ENCODE results near the gene ADAMTSL3. TPM values are rescaled to one million over a fixed set of nuclear protein-coding genes. Genes with fewer than 3 reads are reported as not detected.
"Not testable (repeated sequence)": the region's sequence is repeated elsewhere in the genome, so short reads cannot be mapped to it uniquely, and the experiment has no call there.

ADAMTSL3 gene
- total RNA-seq, 2 experiments from 2014 or later, result not detected

GRCh38 chr15:83699028-83699427 lies 45.1 kb downstream of the ADAMTSL3 start:
- Histone ChIP-seq H3K4me1 (ENCODE audit: insufficient read depth, low read length) (no peaks in the 10 kb centered on the region), H3K9me3 (ENCODE audit: control insufficient read depth in 1 of 2, insufficient read depth in 1 of 2, low read length in 2 of 2) (no peaks in the 10 kb centered on the region), H3K27ac (ENCODE audit: low read depth in 1 of 2, low read length in 2 of 2) (no peak overlapping the region), H3K27me3 (ENCODE audit: control insufficient read depth in 1 of 2, insufficient read depth in 2 of 2, low read length in 2 of 2) (no peaks in the 10 kb centered on the region), H3K36me3 (ENCODE audit: insufficient read depth, low read length) (no peaks in the 10 kb centered on the region), H3K4me3 (ENCODE audit: low read length) (no peak overlapping the region)
- Mint-ChIP-seq H3K4me1 (ENCODE audit: low read depth) (no peaks in the 10 kb centered on the region), H3K27me3 (peaks cover 22% of the 10 kb centered on the region), H3K4me3 (no peak overlapping the region), H3K9me3 (no peaks in the 10 kb centered on the region), H3K27ac (no peak overlapping the region), H3K36me3 (ENCODE audit: low read depth) (no peaks in the 10 kb centered on the region)
- intact Hi-C loops (cut with DNase I, micrococcal nuclease), result no loop called here
- ATAC-seq (ENCODE audit: poor library complexity) (no peak), DNase-seq (no peak)
- ChIA-PET CTCF (no interaction called here), POLR2A (no interaction called here)
- no peak for TF ChIP-seq CTCF (IDR thresholded peaks at IDR 0.05)

GRCh38 chr15:83700082-83700481 lies 46.2 kb downstream of the ADAMTSL3 start:
- Mint-ChIP-seq H3K27me3 (peaks cover 31% of the 10 kb centered on the region), H3K36me3 (ENCODE audit: low read depth) (no peaks in the 10 kb centered on the region), H3K4me3 (no peak overlapping the region), H3K27ac (no peak overlapping the region), H3K9me3 (no peaks in the 10 kb centered on the region), H3K4me1 (ENCODE audit: low read depth) (no peaks in the 10 kb centered on the region)
- intact Hi-C loops (cut with DNase I, micrococcal nuclease), result no loop called here
- CTCF ChIA-PET, result no interaction called here
- no peaks in the 10 kb centered on the region for H3K9me3 ChIP-seq (ENCODE audit: control insufficient read depth in 1 of 2, insufficient read depth in 1 of 2, low read length in 2 of 2)
- no peaks in the 10 kb centered on the region for H3K36me3 ChIP-seq (ENCODE audit: insufficient read depth, low read length)
- H3K4me3 ChIP-seq (ENCODE audit: low read length), result no peak overlapping the region
- H3K27ac ChIP-seq (ENCODE audit: low read depth in 1 of 2, low read length in 2 of 2), result no peak overlapping the region
- no peaks in the 10 kb centered on the region for H3K27me3 ChIP-seq (ENCODE audit: control insufficient read depth in 1 of 2, insufficient read depth in 2 of 2, low read length in 2 of 2)
- TF ChIP-seq CTCF (IDR thresholded peaks at IDR 0.05), result no peak
- POLR2A ChIA-PET, result no interaction called here
- no peak for ATAC-seq (ENCODE audit: poor library complexity)
- no peaks in the 10 kb centered on the region for H3K4me1 ChIP-seq (ENCODE audit: insufficient read depth, low read length)
- no peak for DNase-seq

GRCh38 chr15:83702314-83702713 lies 48.4 kb downstream of the ADAMTSL3 start:
- H3K4me3 Mint-ChIP-seq; H3K4me1 ChIP-seq (ENCODE audit: insufficient read depth, low read length); H3K27ac Mint-ChIP-seq; H3K27me3 ChIP-seq (ENCODE audit: control insufficient read depth in 1 of 2, insufficient read depth in 2 of 2, low read length in 2 of 2); H3K9me3 Mint-ChIP-seq; ATAC-seq (ENCODE audit: poor library complexity); POLR2A ChIA-PET; H3K4me3 ChIP-seq (ENCODE audit: low read length); H3K36me3 Mint-ChIP-seq (ENCODE audit: low read depth); H3K27ac ChIP-seq (ENCODE audit: low read depth in 1 of 2, low read length in 2 of 2); H3K9me3 ChIP-seq (ENCODE audit: control insufficient read depth in 1 of 2, insufficient read depth in 1 of 2, low read length in 2 of 2); H3K36me3 ChIP-seq (ENCODE audit: insufficient read depth, low read length); DNase-seq; CTCF ChIA-PET; H3K4me1 Mint-ChIP-seq (ENCODE audit: low read depth); intact Hi-C loops (cut with DNase I, micrococcal nuclease): not testable (repeated sequence)
- H3K27me3 Mint-ChIP-seq, result peaks cover 38% of the 10 kb centered on the region

GRCh38 chr15:83708328-83708727 lies 54.4 kb downstream of the ADAMTSL3 start:
- no peak overlapping the region for H3K4me3 Mint-ChIP-seq
- H3K27me3 Mint-ChIP-seq, result peaks cover 28% of the 10 kb centered on the region
- no peak for TF ChIP-seq CTCF (IDR thresholded peaks at IDR 0.05)
- H3K27me3 ChIP-seq (ENCODE audit: control insufficient read depth in 1 of 2, insufficient read depth in 2 of 2, low read length in 2 of 2), result no peaks in the 10 kb centered on the region
- ATAC-seq (ENCODE audit: poor library complexity) (no peak), DNase-seq (no peak)
- H3K36me3 ChIP-seq (ENCODE audit: insufficient read depth, low read length), result no peaks in the 10 kb centered on the region
- no peak overlapping the region for H3K27ac Mint-ChIP-seq
- no peaks in the 10 kb centered on the region for H3K9me3 Mint-ChIP-seq
- CTCF ChIA-PET, result no interaction called here
- no peaks in the 10 kb centered on the region for H3K4me1 ChIP-seq (ENCODE audit: insufficient read depth, low read length)
- intact Hi-C loops (cut with DNase I, micrococcal nuclease), result no loop called here
- H3K27ac ChIP-seq (ENCODE audit: low read depth in 1 of 2, low read length in 2 of 2), result no peak overlapping the region
- no peaks in the 10 kb centered on the region for H3K9me3 ChIP-seq (ENCODE audit: control insufficient read depth in 1 of 2, insufficient read depth in 1 of 2, low read length in 2 of 2)
- H3K4me1 Mint-ChIP-seq (ENCODE audit: low read depth), result no peaks in the 10 kb centered on the region
- no peaks in the 10 kb centered on the region for H3K36me3 Mint-ChIP-seq (ENCODE audit: low read depth)
- H3K4me3 ChIP-seq (ENCODE audit: low read length), result no peak overlapping the region
- POLR2A ChIA-PET, result no interaction called here
